Endodermal cell (in vitro differentiated cells): Measurements from ENCODE around the gene SLC11A1. TPM values are rescaled to one million over a fixed set of nuclear protein-coding genes. Genes with fewer than 3 reads are reported as not detected.

Experiments
- DNase-seq: peaks from one replicate; pipeline ENCODE4 v3.0.0-alpha.2; 2017
- H3K27ac ChIP-seq: 2 replicates; pipeline ENCODE4 v1.5.1; 2013; ENCODE audit warnings: mild to moderate bottlenecking, low read depth, low read length, moderate library complexity
- H3K27me3 ChIP-seq: 2 replicates; pipeline ENCODE4 v1.6.1; 2013; ENCODE audit warnings: mild to moderate bottlenecking, low read length, moderate library complexity; ENCODE audit not compliant: insufficient read depth, control insufficient read depth, poor library complexity, severe bottlenecking
- H3K36me3 ChIP-seq: 2 replicates; pipeline ENCODE4 v1.7.0; 2013; ENCODE audit warnings: mild to moderate bottlenecking, low read length, moderate library complexity; ENCODE audit not compliant: control insufficient read depth, insufficient read depth
- H3K4me1 ChIP-seq: one replicate; pipeline ENCODE4 v1.7.0; 2013; ENCODE audit warnings: low read length; ENCODE audit not compliant: control insufficient read depth, insufficient read depth
- H3K4me3 ChIP-seq: 2 replicates; pipeline ENCODE4 v1.5.1; 2013; ENCODE audit warnings: mild to moderate bottlenecking, low read length, moderate library complexity
- H3K9ac ChIP-seq: 2 replicates; pipeline ENCODE4 v1.6.1; 2013; ENCODE audit warnings: mild to moderate bottlenecking, low read length, moderate library complexity; ENCODE audit not compliant: poor library complexity, severe bottlenecking; ENCODE audit errors: extremely low read depth
- H3K9me3 ChIP-seq: 2 replicates; pipeline ENCODE4 v1.6.1; 2013; ENCODE audit warnings: mild to moderate bottlenecking, low read length, moderate library complexity; ENCODE audit not compliant: control insufficient read depth
- H3K27ac Mint-ChIP-seq: 2 replicates; pipeline ENCODE4 v1.8.0; 2020; ENCODE audit warnings: mixed read lengths
- H3K27me3 Mint-ChIP-seq: 2 replicates; pipeline ENCODE4 v1.8.0; 2021; ENCODE audit warnings: mild to moderate bottlenecking, mixed read lengths; ENCODE audit not compliant: insufficient read depth
- H3K36me3 Mint-ChIP-seq: 2 replicates; pipeline ENCODE4 v1.8.0; 2020; ENCODE audit warnings: low read depth, mixed read lengths
- H3K4me1 Mint-ChIP-seq: 2 replicates; pipeline ENCODE4 v1.8.0; 2020; ENCODE audit warnings: mixed read lengths
- H3K4me3 Mint-ChIP-seq: 2 replicates; pipeline ENCODE4 v1.8.0; 2020; ENCODE audit warnings: mild to moderate bottlenecking, moderate library complexity, mixed read lengths
- H3K9me3 Mint-ChIP-seq: 2 replicates; pipeline ENCODE4 v1.8.0; 2020; ENCODE audit warnings: mild to moderate bottlenecking, mixed read lengths
- WGBS, 2 experiments: methylation state at CpG; one replicate each; pipeline versions ENCODE4 v1.1.5 to v1.1.7; 2013; ENCODE audit warnings: missing lambda C conversion rate in 2 of 2, mixed read lengths in 1 of 2; ENCODE audit not compliant: insufficient coverage in 1 of 2, insufficient read length in 1 of 2; 5-methylcytosine and 5-hydroxymethylcytosine counted together
- total RNA-seq, 2 donors: library from RNA; stranded (reverse); fragmentation: NEBNext Ultra II Directional in 1 of 2; extraction: Animal tissue kit (Norgen Biotek cat#: 25700) in 1 of 2; gene quantifications; 2 replicates in 1 of 2; 3 replicates in 1 of 2; pipeline ENCODE4 v1.2.1, GENCODE V29; 2021
- TF ChIP-seq, protein P1 (sequence below): fragments of 200-600 bp; sonication (generic); conservative IDR thresholded peaks from 2 replicates; pipeline ENCODE4 v1.5.0; 2021; ENCODE audit warnings: antibody characterized with exemption, mild to moderate bottlenecking

The SLC11A1 gene
- total RNA-seq, 2 donors from 2014 or later = 0.09 TPM; not detected in 1

DNA sequence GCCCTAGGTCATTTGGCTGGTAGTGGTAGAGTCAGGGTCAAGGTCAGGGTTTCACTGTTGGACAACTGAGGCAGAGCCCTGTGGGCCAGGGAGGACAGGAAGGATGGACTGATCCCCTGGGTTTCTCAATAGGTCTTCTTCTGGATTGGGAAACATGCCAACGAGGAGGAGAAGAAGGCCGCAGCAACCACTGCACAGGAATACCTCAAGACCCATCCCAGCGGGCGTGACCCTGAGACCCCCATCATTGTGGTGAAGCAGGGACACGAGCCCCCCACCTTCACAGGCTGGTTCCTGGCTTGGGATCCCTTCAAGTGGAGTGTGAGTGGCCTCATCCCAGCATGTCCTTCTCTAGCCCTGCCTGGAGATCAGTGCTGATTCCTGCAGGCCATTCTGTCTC, 54.9 kb downstream of the SLC11A1 start:
- no peak overlapping the region for H3K4me3 ChIP-seq
- DNase-seq = no peak
- no peaks in the 10 kb centered on the region for H3K27me3 ChIP-seq
- Mint-ChIP-seq H3K27ac (no peak overlapping the region), H3K9me3 (no peaks in the 10 kb centered on the region), H3K4me3 (no peak overlapping the region), H3K27me3 (no peaks in the 10 kb centered on the region), H3K4me1 (no peaks in the 10 kb centered on the region), H3K36me3 (peaks cover 35% of the 10 kb centered on the region)
- no peaks in the 10 kb centered on the region for H3K4me1 ChIP-seq
- H3K36me3 ChIP-seq = peaks cover 11% of the 10 kb centered on the region
- H3K9ac ChIP-seq = no peak overlapping the region
- no peak overlapping the region for H3K27ac ChIP-seq
- no peaks in the 10 kb centered on the region for H3K9me3 ChIP-seq
- TF ChIP-seq, protein P1, sequence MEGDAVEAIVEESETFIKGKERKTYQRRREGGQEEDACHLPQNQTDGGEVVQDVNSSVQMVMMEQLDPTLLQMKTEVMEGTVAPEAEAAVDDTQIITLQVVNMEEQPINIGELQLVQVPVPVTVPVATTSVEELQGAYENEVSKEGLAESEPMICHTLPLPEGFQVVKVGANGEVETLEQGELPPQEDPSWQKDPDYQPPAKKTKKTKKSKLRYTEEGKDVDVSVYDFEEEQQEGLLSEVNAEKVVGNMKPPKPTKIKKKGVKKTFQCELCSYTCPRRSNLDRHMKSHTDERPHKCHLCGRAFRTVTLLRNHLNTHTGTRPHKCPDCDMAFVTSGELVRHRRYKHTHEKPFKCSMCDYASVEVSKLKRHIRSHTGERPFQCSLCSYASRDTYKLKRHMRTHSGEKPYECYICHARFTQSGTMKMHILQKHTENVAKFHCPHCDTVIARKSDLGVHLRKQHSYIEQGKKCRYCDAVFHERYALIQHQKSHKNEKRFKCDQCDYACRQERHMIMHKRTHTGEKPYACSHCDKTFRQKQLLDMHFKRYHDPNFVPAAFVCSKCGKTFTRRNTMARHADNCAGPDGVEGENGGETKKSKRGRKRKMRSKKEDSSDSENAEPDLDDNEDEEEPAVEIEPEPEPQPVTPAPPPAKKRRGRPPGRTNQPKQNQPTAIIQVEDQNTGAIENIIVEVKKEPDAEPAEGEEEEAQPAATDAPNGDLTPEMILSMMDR = no peak
- WGBS, 2 experiments = 91 to 96% methylated on average over 4 to 5 of the region's 5 CpGs

DNA sequence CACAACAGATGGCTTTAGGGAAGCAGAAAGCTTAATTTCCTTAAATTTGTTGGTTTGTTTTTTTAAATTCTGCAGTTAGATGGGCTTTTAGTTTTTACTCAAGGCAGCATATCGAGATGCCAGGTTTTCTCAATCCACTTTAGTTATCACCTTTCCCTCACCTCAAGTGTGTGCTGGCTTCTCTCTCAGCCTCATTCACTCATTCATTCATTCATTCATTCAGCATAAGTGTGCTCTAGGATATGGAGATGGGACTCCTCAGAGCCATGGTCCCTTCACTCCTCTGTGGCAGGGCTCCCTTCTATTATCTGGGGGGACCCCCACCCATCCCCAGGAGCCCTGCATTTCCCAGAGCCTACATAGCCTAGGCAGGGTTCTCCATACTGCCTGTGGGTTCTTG, 55.9 kb downstream of the SLC11A1 start:
- Histone ChIP-seq H3K9ac (no peak overlapping the region), H3K4me3 (no peak overlapping the region), H3K36me3 (peaks cover 15% of the 10 kb centered on the region), H3K27ac (no peak overlapping the region), H3K27me3 (no peaks in the 10 kb centered on the region), H3K4me1 (no peaks in the 10 kb centered on the region), H3K9me3 (no peaks in the 10 kb centered on the region)
- Mint-ChIP-seq H3K9me3 (no peaks in the 10 kb centered on the region), H3K36me3 (peaks cover 37% of the 10 kb centered on the region), H3K4me3 (no peak overlapping the region), H3K27ac (no peak overlapping the region), H3K4me1 (no peaks in the 10 kb centered on the region), H3K27me3 (no peaks in the 10 kb centered on the region)
- 91% methylated on average over 1 of the region's 1 CpG; no CpG with 5 or more reads in 1 of the 2 experiments for WGBS, 2 experiments
- TF ChIP-seq, protein P1 = no peak
- no peak for DNase-seq

DNA sequence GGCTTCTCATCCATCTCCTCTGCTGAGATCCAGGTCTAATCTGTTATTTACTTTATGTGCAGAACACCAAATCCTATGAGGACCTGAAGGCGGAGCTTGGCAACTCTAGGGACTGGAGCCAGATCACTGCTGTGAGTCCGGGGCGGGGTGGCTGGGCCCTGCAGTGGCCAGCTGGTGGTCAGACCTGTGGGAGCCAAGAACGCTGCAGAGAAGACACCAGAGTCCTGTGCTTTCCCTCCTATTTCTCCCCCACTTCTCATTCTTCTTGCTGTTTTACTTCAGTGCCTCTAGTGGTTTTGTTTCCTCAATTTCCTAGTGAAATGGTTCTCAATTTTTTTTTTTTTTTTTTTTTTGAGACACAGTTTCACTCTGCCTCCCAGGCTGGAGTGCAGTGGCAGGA, 56.5 kb downstream of the SLC11A1 start:
- H3K9ac ChIP-seq = no peak overlapping the region
- H3K27me3 ChIP-seq = no peaks in the 10 kb centered on the region
- Mint-ChIP-seq H3K36me3 (peaks cover 36% of the 10 kb centered on the region), H3K27ac (no peak overlapping the region), H3K4me1 (no peaks in the 10 kb centered on the region), H3K4me3 (no peak overlapping the region), H3K9me3 (no peaks in the 10 kb centered on the region), H3K27me3 (no peaks in the 10 kb centered on the region)
- no peaks in the 10 kb centered on the region for H3K9me3 ChIP-seq
- no peak overlapping the region for H3K27ac ChIP-seq
- H3K4me3 ChIP-seq = no peak overlapping the region
- no peaks in the 10 kb centered on the region for H3K4me1 ChIP-seq
- DNase-seq = no peak
- WGBS, 2 experiments = 90 to 91% methylated on average over 4 of the region's 4 CpGs
- TF ChIP-seq, protein P1 = no peak
- H3K36me3 ChIP-seq = peaks cover 15% of the 10 kb centered on the region
